ENCODE results near the gene TMEM132C.

The TMEM132C gene

DNA sequence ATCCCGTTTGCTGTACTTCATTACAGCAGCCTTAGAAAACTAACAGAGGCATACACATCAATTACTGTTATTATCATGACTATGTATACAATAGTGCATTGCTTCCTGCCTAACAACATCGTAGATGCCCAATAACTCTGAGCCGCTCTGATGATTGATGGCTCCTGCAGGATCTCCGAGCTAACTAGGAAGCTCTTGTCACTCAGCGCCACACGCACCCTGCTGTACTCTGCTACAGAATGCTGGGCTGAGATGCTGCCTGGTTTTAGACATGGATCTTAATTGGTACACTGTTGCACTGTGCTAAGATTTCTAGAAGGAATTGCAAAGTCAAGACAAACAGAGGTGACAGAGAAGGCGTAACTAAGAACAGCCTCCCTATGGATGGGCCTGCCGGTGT, 387.5 kb downstream of the TMEM132C start:
- Histone ChIP-seq H3K9me3 (ENCODE audit: insufficient read depth, low read length) (no peaks in the 10 kb centered on the region), H3K36me3 (ENCODE audit: low read length) (no peaks in the 10 kb centered on the region), H3F3A (ENCODE audit: insufficient read depth) (no peaks in the 10 kb centered on the region), H3K9ac (ENCODE audit: low read length) (no peak overlapping the region), H2AFZ (ENCODE audit: low read depth, low read length, severe bottlenecking) (no peak overlapping the region), H3K4me2 (ENCODE audit: low read depth, low read length, poor library complexity, severe bottlenecking) (no peak overlapping the region), H4K20me1 (ENCODE audit: low read depth, low read length) (no peaks in the 10 kb centered on the region), H3K4me3 (ENCODE audit: insufficient read depth, low read length, poor library complexity, severe bottlenecking) (no peak overlapping the region), H3K79me2 (ENCODE audit: insufficient read depth, low read length) (no peaks in the 10 kb centered on the region), H3K9me2 (replicated peaks; ENCODE audit: insufficient read depth, low read length) (no peaks in the 10 kb centered on the region), H3K27me3 (ENCODE audit: low read length) (no peaks in the 10 kb centered on the region), H3K27ac (ENCODE audit: low read depth, low read length) (no peak overlapping the region)
- TF ChIP-seq, protein P1, sequence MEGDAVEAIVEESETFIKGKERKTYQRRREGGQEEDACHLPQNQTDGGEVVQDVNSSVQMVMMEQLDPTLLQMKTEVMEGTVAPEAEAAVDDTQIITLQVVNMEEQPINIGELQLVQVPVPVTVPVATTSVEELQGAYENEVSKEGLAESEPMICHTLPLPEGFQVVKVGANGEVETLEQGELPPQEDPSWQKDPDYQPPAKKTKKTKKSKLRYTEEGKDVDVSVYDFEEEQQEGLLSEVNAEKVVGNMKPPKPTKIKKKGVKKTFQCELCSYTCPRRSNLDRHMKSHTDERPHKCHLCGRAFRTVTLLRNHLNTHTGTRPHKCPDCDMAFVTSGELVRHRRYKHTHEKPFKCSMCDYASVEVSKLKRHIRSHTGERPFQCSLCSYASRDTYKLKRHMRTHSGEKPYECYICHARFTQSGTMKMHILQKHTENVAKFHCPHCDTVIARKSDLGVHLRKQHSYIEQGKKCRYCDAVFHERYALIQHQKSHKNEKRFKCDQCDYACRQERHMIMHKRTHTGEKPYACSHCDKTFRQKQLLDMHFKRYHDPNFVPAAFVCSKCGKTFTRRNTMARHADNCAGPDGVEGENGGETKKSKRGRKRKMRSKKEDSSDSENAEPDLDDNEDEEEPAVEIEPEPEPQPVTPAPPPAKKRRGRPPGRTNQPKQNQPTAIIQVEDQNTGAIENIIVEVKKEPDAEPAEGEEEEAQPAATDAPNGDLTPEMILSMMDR (IDR thresholded peaks at IDR 0.05; ENCODE audit: insufficient read depth, low read length, poor library complexity, severe bottlenecking) = no peak
- TF ChIP-seq EZH2phosphoT487 (conservative IDR thresholded peaks at IDR 0.05; ENCODE audit: low read length) = no peak

DNA sequence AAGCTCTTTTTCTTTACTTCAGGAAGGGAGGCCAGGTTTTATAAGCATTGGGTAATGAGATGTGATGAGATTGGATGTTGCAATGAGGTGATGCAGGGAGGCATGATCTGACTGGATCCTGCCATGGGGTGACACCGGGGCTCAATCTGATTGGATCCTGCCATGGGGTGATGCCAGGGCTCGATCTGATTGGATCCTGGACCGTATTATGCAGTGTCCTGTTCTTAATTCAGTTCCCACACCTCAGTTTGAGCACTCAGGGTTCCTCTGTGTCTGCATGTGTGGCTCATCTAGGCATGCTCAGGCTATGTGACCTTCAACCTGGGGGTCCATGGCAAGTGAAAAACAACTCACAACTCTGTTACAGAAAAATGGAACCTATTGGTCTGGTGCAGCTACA, 390.4 kb downstream of the TMEM132C start:
- Histone ChIP-seq H2AFZ (ENCODE audit: low read depth, low read length, severe bottlenecking) (no peak overlapping the region), H3K36me3 (ENCODE audit: low read length) (no peaks in the 10 kb centered on the region), H3F3A (ENCODE audit: insufficient read depth) (no peaks in the 10 kb centered on the region), H3K79me2 (ENCODE audit: insufficient read depth, low read length) (no peaks in the 10 kb centered on the region), H3K9me3 (ENCODE audit: insufficient read depth, low read length) (no peaks in the 10 kb centered on the region), H4K20me1 (ENCODE audit: low read depth, low read length) (no peaks in the 10 kb centered on the region), H3K27ac (ENCODE audit: low read depth, low read length) (no peak overlapping the region), H3K27me3 (ENCODE audit: low read length) (no peaks in the 10 kb centered on the region), H3K4me3 (ENCODE audit: insufficient read depth, low read length, poor library complexity, severe bottlenecking) (no peak overlapping the region), H3K9ac (ENCODE audit: low read length) (no peak overlapping the region), H3K9me2 (replicated peaks; ENCODE audit: insufficient read depth, low read length) (no peaks in the 10 kb centered on the region), H3K4me2 (ENCODE audit: low read depth, low read length, poor library complexity, severe bottlenecking) (no peak overlapping the region)
- TF ChIP-seq EZH2phosphoT487 (conservative IDR thresholded peaks at IDR 0.05; ENCODE audit: low read length) = no peak
- TF ChIP-seq, protein P1 (IDR thresholded peaks at IDR 0.05; ENCODE audit: insufficient read depth, low read length, poor library complexity, severe bottlenecking) = no peak

DNA sequence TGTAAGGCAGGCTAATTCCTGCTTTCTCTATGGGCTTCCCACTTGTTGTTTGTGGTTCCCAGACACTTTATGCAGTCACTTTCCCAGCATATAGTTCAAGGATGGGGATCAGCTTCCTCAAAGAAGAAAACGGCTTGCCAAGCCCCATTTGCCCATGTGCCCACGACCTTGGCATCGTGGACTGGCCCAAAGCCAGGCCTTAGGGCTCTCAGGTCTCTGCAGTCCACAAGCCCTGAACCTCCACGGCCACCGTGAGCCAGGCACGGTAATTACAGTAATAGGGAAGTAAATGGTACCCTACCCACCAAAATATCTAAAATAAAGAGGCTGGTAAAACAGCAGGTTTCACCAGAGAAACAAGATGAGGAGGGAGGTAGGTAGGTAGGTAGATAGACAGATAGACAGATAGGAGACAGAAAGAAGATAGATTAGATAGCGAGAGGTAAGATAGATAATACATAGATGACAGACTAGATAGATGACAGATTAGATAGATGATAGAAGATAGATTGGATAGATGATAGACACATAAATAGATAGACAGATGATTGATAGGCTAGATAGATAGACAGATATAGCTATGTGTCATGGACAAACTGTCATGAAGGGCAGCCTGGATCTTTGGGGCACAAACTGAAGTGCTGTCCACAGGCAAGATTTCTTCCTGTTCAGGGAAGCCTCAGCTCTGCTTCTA, 393.7 kb downstream of the TMEM132C start:
- Histone ChIP-seq H3K79me2 (ENCODE audit: insufficient read depth, low read length) (no peaks in the 10 kb centered on the region), H3K9ac (ENCODE audit: low read length) (no peak overlapping the region), H3K27me3 (ENCODE audit: low read length) (no peaks in the 10 kb centered on the region), H3F3A (ENCODE audit: insufficient read depth) (no peaks in the 10 kb centered on the region), H3K27ac (ENCODE audit: low read depth, low read length) (no peak overlapping the region), H3K4me2 (ENCODE audit: low read depth, low read length, poor library complexity, severe bottlenecking) (no peak overlapping the region), H3K36me3 (ENCODE audit: low read length) (no peaks in the 10 kb centered on the region), H3K9me2 (replicated peaks; ENCODE audit: insufficient read depth, low read length) (no peaks in the 10 kb centered on the region), H2AFZ (ENCODE audit: low read depth, low read length, severe bottlenecking) (no peak overlapping the region), H3K9me3 (ENCODE audit: insufficient read depth, low read length) (no peaks in the 10 kb centered on the region), H3K4me3 (ENCODE audit: insufficient read depth, low read length, poor library complexity, severe bottlenecking) (no peak overlapping the region), H4K20me1 (ENCODE audit: low read depth, low read length) (no peaks in the 10 kb centered on the region)
- TF ChIP-seq, protein P1 (IDR thresholded peaks at IDR 0.05; ENCODE audit: insufficient read depth, low read length, poor library complexity, severe bottlenecking) = no peak
- TF ChIP-seq EZH2phosphoT487 (conservative IDR thresholded peaks at IDR 0.05; ENCODE audit: low read length) = no peak
